HepG2 (cell line): ENCODE measurements around the gene C20orf96. TPM values are rescaled to one million over a fixed set of nuclear protein-coding genes. Genes with fewer than 3 reads are reported as not detected.

Experiments used
- DNMT3B ChIP-seq: conservative IDR thresholded peaks from 2 replicates; pipeline ENCODE4 v1.6.1; 2016; ENCODE audit warnings: missing biosample characterization, control low read depth
- GABPA ChIP-seq, 2 experiments: IDR thresholded peaks; 2 replicates each; pipeline ENCODE4 v1.6.1; 2011 to 2016; ENCODE audit warnings: low read depth in 2 of 2, low read length in 1 of 2, missing biosample characterization in 1 of 2, missing genetic modification characterization in 1 of 2
- HOXA5 ChIP-seq: sonication (generic); formaldehyde crosslinking; IDR thresholded peaks from 2 replicates; pipeline ENCODE4 v1.4.0; 2020; ENCODE audit warnings: missing genetic modification reagents
- PRPF4 ChIP-seq: fragments of 200-400 bp; formaldehyde crosslinking; IDR thresholded peaks from 2 replicates; pipeline ENCODE4 v1.6.1; 2016; ENCODE audit warnings: low read length, low read depth; ENCODE audit not compliant: poor library complexity, severe bottlenecking
- RFX3 ChIP-seq: IDR thresholded peaks from 2 replicates; pipeline ENCODE4 v1.6.1; 2016; ENCODE audit warnings: missing biosample characterization, missing genetic modification reagents
- SNAI1 ChIP-seq: sonication (generic); formaldehyde crosslinking; IDR thresholded peaks from 2 replicates; pipeline ENCODE4 v1.5.0; 2020; ENCODE audit warnings: mild to moderate bottlenecking, missing genetic modification reagents, borderline replicate concordance
- SNAPC4 ChIP-seq: sonication (generic); formaldehyde crosslinking; IDR thresholded peaks from 2 replicates; pipeline ENCODE4 v1.4.0; 2020; ENCODE audit warnings: mild to moderate bottlenecking, missing genetic modification reagents
- SRSF4 ChIP-seq: fragments of 200-400 bp; formaldehyde crosslinking; IDR thresholded peaks from one replicate; pipeline ENCODE4 v1.6.1; 2018; ENCODE audit warnings: mild to moderate bottlenecking, low read depth, low read length, moderate library complexity; ENCODE audit not compliant: poor library complexity, severe bottlenecking
- ZNF251 ChIP-seq: sonication (generic); formaldehyde crosslinking; IDR thresholded peaks from 2 replicates; pipeline ENCODE4 v1.9.0; 2021; ENCODE audit warnings: mild to moderate bottlenecking, missing genetic modification reagents
- ZNF513 ChIP-seq: sonication (generic); formaldehyde crosslinking; conservative IDR thresholded peaks from 2 replicates; pipeline ENCODE4 v1.5.0; 2020; ENCODE audit warnings: missing genetic modification reagents
- ZNF770 ChIP-seq: sonication (generic); formaldehyde crosslinking; IDR thresholded peaks from 2 replicates; pipeline ENCODE4 v1.5.0; 2020; ENCODE audit warnings: mild to moderate bottlenecking, missing genetic modification reagents
- polyA plus RNA-seq, 8 experiments: library from polyadenylated mRNA; depleted of rRNA in 3 of 8; stranded (reverse) in 7 of 8; unstranded in 1 of 8; fragments of >200 nt; fragmentation: Illumina TruSeq in 4 of 8; extraction: Trizol in 4 of 8; gene quantifications; 2 replicates each; pipeline versions ENCODE4 v1.2.1 to v1.2.3, GENCODE V29; 2011 to 2016; ENCODE audit warnings: low read depth in 4 of 8, missing spikeins in 1 of 8, mixed read lengths in 1 of 8; ENCODE audit not compliant: insufficient read depth in 1 of 8
- total RNA-seq, 5 experiments: library from RNA; depleted of rRNA; stranded (reverse); fragments of >200 nt; fragmentation: Illumina TruSeq; extraction: Trizol; gene quantifications; 2 replicates each; pipeline ENCODE4 v1.2.3, GENCODE V29; 2016; ENCODE audit warnings: low read depth in 1 of 5
- TF ChIP-seq, protein P1 (sequence below): sonication (generic); formaldehyde crosslinking; conservative IDR thresholded peaks from 2 replicates; pipeline ENCODE4 v1.4.0; 2020; ENCODE audit warnings: missing genetic modification reagents
- TF ChIP-seq, protein P2 (sequence below): IDR thresholded peaks from 2 replicates; pipeline ENCODE4 v1.6.1; 2016; ENCODE audit warnings: low read depth, control low read depth

The C20orf96 gene
- total and polyA plus RNA-seq, 2 of the 13 experiments (the other 11 are each of a cell fraction or from before 2014, with no cell fraction given) = 3.8 to 20.6 TPM

GRCh38 chr20:325889-326644 is 35.5 kb upstream of the C20orf96 start (continued):
- TF ChIP-seq, protein P1, sequence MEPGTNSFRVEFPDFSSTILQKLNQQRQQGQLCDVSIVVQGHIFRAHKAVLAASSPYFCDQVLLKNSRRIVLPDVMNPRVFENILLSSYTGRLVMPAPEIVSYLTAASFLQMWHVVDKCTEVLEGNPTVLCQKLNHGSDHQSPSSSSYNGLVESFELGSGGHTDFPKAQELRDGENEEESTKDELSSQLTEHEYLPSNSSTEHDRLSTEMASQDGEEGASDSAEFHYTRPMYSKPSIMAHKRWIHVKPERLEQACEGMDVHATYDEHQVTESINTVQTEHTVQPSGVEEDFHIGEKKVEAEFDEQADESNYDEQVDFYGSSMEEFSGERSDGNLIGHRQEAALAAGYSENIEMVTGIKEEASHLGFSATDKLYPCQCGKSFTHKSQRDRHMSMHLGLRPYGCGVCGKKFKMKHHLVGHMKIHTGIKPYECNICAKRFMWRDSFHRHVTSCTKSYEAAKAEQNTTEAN = no peak
- TF ChIP-seq GABPA (IDR thresholded peaks at IDR 0.05; ENCODE audit: low read depth, low read length) (no peak), GABPA (CRISPR knock-in tag; IDR thresholded peaks at IDR 0.05; ENCODE audit: low read depth) (no peak), ZNF513 (CRISPR knock-in tag) (no peak), DNMT3B (CRISPR knock-in tag) (no peak), SRSF4 (no peak), HOXA5 (CRISPR knock-in tag) (no peak), RFX3 (CRISPR knock-in tag) (no peak), SNAPC4 (CRISPR knock-in tag) (no peak), PRPF4 (no peak), SNAI1 (CRISPR knock-in tag) (no peak; the same call in 1 of the 2 replicates), ZNF251 (CRISPR knock-in tag) (0 out of 2 replicates have a peak, but pooled peaks have one; percentile 57), ZNF770 (CRISPR knock-in tag) (no peak)
- TF ChIP-seq, protein P2, sequence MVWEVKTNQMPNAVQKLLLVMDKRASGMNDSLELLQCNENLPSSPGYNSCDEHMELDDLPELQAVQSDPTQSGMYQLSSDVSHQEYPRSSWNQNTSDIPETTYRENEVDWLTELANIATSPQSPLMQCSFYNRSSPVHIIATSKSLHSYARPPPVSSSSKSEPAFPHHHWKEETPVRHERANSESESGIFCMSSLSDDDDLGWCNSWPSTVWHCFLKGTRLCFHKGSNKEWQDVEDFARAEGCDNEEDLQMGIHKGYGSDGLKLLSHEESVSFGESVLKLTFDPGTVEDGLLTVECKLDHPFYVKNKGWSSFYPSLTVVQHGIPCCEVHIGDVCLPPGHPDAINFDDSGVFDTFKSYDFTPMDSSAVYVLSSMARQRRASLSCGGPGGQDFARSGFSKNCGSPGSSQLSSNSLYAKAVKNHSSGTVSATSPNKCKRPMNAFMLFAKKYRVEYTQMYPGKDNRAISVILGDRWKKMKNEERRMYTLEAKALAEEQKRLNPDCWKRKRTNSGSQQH (CRISPR knock-in tag) = no peak
